ENCODE measurements around the gene HNRNPA1. TPM values are rescaled to one million over a fixed set of nuclear protein-coding genes. Genes with fewer than 3 reads are reported as not detected.
"Not testable (repeated sequence)": the region's sequence is repeated elsewhere in the genome, so short reads cannot be mapped to it uniquely, and the experiment has no call there.

HNRNPA1 gene
- total RNA-seq, 1 experiment from 2014 or later: 670 TPM

DNA sequence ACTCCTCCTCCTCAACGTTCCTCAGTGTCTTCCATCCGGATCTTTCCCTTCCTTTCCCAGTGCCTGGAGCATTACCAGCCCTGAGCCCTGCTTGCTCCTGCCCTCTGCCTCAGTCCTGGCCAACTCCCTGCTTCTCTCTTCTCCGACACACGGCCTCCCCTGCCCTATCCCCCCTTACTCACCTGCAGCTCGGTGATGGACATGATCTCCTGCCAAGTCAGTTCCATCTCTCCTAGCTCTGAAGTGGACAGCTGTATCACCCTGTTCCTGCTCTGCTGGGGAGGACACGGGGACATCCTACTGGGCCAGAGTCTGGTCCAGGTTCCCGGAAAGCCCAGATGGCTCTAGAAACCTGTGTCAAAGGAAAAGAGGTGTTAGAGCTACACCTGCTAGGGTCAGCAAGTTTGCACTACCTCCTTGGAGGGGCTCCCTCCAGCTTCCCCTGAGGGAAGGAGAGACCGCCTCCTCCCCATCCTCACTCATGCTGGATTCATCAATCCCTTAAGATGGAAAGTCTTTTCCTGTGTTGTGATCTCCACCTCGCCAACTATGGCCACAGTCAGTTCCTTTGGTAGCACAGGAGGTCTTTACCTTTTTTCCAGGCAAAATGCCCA lies 14.5 kb downstream of the HNRNPA1 start:
- DNase-seq (ENCODE audit: extremely low read depth, low read depth): no peak

GRCh38 chr12:54296393-54297099 lies 16.0 kb downstream of the HNRNPA1 start:
- no peak for DNase-seq (ENCODE audit: extremely low read depth, low read depth)

DNA sequence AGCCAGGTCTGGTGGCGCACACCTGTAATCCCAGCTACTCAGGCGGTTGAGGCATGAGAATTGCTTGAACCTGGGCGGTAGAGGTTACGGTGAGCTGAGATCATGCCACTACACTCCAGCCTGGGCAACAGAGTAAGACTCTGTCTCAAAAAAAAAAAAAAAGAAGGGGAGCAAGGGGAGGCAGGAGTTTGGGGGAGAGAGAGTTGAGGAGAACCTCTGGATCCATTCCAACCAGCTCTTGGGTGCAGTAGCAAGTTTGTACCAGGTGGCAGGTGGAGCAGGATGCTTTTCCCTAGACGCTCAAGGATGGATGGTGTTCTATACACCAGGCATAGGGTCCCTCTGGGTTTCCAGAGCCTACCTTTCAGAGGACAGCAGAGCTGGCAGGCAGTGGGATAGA lies 18.4 kb downstream of the HNRNPA1 start:
- no peak for DNase-seq (ENCODE audit: extremely low read depth, low read depth)

DNA sequence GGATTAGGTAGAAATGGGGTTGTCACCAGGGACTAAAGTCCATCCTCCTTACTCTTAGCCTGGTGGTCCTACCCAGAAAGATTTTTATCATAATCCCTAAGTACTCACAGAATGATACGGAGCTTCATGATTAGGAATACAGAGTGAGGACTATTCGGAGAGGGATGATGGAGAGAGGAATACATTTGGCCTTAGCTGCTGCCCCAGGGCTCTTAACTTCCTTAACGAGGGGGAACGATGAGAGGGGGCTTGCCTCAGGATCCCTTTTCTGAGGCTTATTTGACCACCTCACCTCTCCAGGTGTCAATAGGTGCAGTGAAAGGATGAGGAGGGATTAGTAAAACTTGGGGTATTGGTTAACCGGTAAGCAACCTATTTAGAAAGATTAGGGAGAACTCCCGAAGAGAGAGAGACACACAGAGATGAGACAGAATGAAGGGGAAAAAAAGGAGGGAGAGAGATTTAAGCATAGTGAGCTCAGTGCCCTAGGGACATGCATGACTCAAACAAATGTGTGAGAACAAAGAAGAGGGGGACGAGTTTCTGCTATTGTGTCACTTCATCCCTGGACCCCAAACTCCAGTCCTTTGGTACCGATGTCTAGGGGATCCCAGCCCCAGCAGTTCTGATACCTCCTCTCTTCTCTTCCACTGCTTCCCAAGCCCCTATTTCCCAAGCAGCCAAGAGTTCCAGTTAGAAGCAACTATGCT lies 19.1 kb downstream of the HNRNPA1 start:
- no peak for DNase-seq (ENCODE audit: extremely low read depth, low read depth)

DNA sequence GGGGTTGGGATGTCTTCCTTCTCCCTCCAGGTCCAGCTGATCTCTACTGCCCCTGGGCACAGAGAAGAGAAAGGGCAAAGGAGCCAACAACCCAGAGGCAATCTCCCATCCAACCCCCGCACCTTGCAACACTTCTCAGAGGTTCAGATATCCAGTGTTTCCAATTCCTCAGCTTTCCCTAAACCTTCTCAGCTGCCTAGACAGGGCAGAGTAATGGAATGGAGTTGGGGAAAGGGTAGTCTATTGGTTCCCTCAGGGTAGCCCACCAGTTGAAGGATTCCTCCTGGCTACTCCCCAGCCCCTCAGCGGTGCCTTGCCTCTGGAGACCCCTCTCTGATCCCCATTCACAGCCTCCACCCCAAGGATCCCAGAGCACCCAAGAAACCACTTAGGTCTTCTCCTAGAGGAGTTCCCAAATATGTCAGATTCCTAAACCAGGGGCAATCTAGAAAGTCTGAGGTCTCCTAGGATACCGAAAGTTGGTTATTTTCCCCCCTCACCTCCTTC lies 19.8 kb downstream of the HNRNPA1 start:
- no peak for DNase-seq (ENCODE audit: extremely low read depth, low read depth)

DNA sequence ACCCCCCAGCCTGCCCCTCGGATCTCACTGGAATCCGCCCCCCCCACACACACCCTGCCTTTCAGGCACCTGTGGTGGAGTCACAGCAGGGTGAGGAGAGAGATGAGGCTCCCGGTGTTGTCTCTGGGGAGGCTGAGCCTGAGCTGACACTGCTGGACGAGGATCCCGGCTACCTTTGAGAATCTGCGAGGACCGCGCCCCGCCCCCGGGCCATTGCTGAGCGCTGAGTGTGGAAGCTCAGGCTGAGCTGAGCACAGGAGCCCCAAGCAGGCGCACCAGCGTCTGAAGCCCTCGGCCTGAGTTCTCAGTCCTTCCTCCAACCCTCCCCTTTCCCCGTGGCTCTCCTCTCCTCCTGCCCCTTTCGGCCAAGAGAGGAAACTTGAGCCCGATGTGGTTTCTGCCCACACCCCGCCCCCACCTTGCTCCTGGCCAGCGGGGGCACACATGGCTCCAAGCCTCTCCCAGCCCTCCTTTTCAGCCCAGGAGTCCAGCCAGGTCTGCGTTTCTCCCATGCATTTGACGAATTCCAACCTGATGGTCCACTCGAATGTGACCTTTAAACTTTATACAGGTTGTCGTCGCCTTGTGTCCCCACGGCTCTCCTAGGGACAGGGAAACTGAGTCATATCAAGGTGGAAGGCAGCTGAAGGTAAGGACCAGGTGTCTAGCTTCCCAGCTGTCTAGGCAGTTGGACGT lies 20.4 kb downstream of the HNRNPA1 start, which contains the start of gene NFE2:
Gene NFE2, minus strand, starts transcription at position 284 of the 696 bp plus-strand sequence. CDS start 5,767 bp downstream, outside the sequence.
- peak; percentile 44 for DNase-seq (ENCODE audit: extremely low read depth, low read depth)

- no peak for DNase-seq (ENCODE audit: extremely low read depth, low read depth)
Measured at GRCh38 chr12:54301428-54302048, 21.0 kb downstream of the HNRNPA1 start.

- DNase-seq (ENCODE audit: extremely low read depth, low read depth): no peak
Measured at GRCh38 chr12:54303640-54304039, 23.1 kb downstream of the HNRNPA1 start.

GRCh38 chr12:54304187-54304810 lies 23.8 kb downstream of the HNRNPA1 start:
- DNase-seq (ENCODE audit: extremely low read depth, low read depth): peak; percentile 64

GRCh38 chr12:54306925-54307741 lies 26.6 kb downstream of the HNRNPA1 start:
- peak; percentile 78 for DNase-seq (ENCODE audit: extremely low read depth, low read depth)

- no peak for DNase-seq (ENCODE audit: extremely low read depth, low read depth)
Measured at GRCh38 chr12:54311051-54311450, 30.5 kb downstream of the HNRNPA1 start.

DNA sequence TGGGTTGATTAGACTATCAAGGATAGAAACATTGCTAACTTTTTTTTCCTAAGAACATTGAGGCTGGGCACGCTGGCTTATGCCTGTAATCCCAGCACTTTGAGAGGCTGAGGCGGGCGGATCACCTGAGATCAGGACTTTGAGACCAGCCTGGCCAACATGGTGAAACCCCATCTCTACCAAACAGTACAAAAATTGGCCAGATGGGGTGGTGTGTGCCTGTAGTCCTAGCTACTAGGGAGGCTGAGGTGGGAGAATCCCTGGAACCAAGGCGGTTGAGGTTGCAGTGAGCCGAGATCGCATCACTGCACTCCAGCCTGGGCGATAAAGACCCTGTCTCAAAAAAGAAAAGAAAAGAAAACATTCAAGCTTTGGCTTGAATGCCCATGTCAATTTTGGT lies 31.8 kb downstream of the HNRNPA1 start:
- DNase-seq (ENCODE audit: extremely low read depth, low read depth): not testable (repeated sequence)

DNA sequence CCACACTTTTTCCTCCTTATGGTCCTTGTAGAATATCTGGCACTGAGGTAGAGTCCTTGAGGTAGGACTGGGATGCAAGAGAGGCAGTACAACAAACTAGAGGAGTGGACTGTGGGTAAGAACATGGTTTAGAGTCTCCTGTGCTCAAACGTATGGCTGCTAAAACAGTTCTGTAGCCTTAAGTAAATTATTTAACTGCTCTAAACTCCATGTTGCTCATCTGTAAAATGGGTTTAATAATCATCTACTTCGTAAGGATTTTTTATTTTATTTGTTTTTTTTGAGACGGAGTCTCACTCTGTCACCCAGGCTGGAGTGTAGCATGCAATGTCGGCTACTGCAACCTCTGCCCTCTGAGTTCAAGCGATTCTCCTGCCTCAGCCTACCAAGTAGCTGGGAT lies 40.8 kb downstream of the HNRNPA1 start:
- no peak for DNase-seq (ENCODE audit: extremely low read depth, low read depth)

GRCh38 chr12:54324617-54325441 lies 44.3 kb downstream of the HNRNPA1 start, which contains the start of gene COPZ1:
TSS of gene COPZ1 (plus strand) at chr12:54325131. CDS start at chr12:54325164, 33 bp downstream.
- DNase-seq (ENCODE audit: extremely low read depth, low read depth): peak; percentile 100

- not testable (repeated sequence) for DNase-seq (ENCODE audit: extremely low read depth, low read depth)
Measured at GRCh38 chr12:54325442-54326109, 45.0 kb downstream of the HNRNPA1 start.

- no peak for DNase-seq (ENCODE audit: extremely low read depth, low read depth)
Measured at GRCh38 chr12:54328595-54329337, 48.2 kb downstream of the HNRNPA1 start.

DNA sequence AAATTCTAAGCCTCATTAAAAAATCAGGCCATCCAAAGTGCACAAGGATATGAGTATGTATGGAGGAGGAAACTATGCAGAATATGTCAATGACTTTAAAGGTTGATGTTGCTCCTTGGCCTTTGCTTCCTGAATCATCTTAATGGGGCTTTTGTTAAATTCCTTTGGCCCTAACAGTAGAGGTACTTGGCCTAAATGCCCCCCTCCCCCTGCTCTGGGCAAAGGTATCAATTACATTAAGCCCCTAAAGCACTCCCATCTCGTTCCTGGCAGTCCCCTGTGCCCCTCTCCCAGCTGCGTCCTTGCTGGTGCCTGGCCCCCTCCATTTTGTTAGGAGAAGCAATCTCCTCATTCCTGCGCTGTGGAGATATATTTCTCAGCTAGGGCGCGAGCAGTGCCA lies 49.2 kb downstream of the HNRNPA1 start:
- DNase-seq (ENCODE audit: extremely low read depth, low read depth): no peak
